Glutamatergic neuron (in vitro differentiated cells): ENCODE results near the gene SKA2. TPM values are rescaled to one million over a fixed set of nuclear protein-coding genes. Genes with fewer than 3 reads are reported as not detected.
"Not testable (repeated sequence)": the region's sequence is repeated elsewhere in the genome, so short reads cannot be mapped to it uniquely, and the experiment has no call there.

ENCODE experiments used
- DNase-seq: peaks from one replicate; pipeline ENCODE4 v3.0.0; 2022
- H3K27ac Mint-ChIP-seq: one replicate; pipeline ENCODE4 v1.8.0; 2020; ENCODE audit warnings: mild to moderate bottlenecking, mixed read lengths, inconsistent platforms; ENCODE audit not compliant: unreplicated experiment
- H3K27me3 Mint-ChIP-seq: one replicate; pipeline ENCODE4 v1.8.0; 2020; ENCODE audit warnings: mild to moderate bottlenecking, moderate library complexity, mixed read lengths, inconsistent platforms; ENCODE audit not compliant: unreplicated experiment
- H3K36me3 Mint-ChIP-seq: one replicate; pipeline ENCODE4 v1.8.0; 2020; ENCODE audit warnings: mild to moderate bottlenecking, mixed read lengths, inconsistent platforms; ENCODE audit not compliant: unreplicated experiment
- H3K4me1 Mint-ChIP-seq: one replicate; pipeline ENCODE4 v1.8.0; 2020; ENCODE audit warnings: mild to moderate bottlenecking, low read depth, mixed read lengths, inconsistent platforms; ENCODE audit not compliant: unreplicated experiment
- H3K4me3 Mint-ChIP-seq: one replicate; pipeline ENCODE4 v1.8.0; 2020; ENCODE audit warnings: mild to moderate bottlenecking, mixed read lengths, inconsistent platforms; ENCODE audit not compliant: unreplicated experiment
- H3K9me3 Mint-ChIP-seq: one replicate; pipeline ENCODE4 v1.8.0; 2020; ENCODE audit warnings: mild to moderate bottlenecking, moderate library complexity, mixed read lengths, inconsistent platforms; ENCODE audit not compliant: unreplicated experiment
- total RNA-seq: library from RNA; stranded (reverse); fragmentation: NEBNext Ultra II Directional; extraction: Animal tissue kit (Norgen Biotek cat#: 25700); gene quantifications from one replicate; pipeline ENCODE4 v1.2.1, GENCODE V29; 2021; ENCODE audit not compliant: unreplicated experiment
- TF ChIP-seq, protein P1 (sequence below): fragments of 200-600 bp; sonication (generic); IDR thresholded peaks from one replicate; pipeline ENCODE4 v1.5.0; 2021; ENCODE audit not compliant: partially characterized antibody, unreplicated experiment

Gene SKA2
- total RNA-seq, 1 donor from 2014 or later: 65.9 TPM

DNA sequence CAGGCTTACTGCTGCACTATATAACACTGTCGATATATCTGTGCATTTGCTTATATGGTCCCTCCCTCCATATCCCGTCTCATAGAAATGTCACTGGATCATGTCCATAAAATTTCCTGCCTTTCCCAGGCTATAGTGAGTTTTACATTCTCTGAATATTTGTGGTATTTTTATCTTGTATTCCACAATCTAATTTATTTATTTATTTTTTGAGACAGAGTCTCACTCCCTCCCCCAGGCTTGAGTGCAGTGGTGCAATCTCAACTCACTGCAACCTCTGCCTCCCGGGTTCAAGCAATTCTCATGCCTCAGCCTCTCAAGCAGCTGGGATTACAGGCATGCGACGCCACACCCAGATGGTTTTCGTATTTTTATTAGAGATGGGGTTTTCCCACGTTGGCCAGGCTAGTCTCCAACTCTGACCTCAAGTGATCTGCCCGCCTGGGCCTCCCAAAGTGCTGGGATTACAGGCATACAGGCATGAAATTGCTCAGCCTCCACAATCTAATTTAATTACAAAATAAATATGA lies 61.2 kb downstream of the SKA2 start:
- no peak for DNase-seq
- Mint-ChIP-seq H3K9me3 (no peaks in the 10 kb centered on the region), H3K27ac (no peak overlapping the region), H3K27me3 (no peaks in the 10 kb centered on the region), H3K36me3 (peaks cover 5% of the 10 kb centered on the region), H3K4me3 (no peak overlapping the region), H3K4me1 (no peaks in the 10 kb centered on the region)
- TF ChIP-seq, protein P1, sequence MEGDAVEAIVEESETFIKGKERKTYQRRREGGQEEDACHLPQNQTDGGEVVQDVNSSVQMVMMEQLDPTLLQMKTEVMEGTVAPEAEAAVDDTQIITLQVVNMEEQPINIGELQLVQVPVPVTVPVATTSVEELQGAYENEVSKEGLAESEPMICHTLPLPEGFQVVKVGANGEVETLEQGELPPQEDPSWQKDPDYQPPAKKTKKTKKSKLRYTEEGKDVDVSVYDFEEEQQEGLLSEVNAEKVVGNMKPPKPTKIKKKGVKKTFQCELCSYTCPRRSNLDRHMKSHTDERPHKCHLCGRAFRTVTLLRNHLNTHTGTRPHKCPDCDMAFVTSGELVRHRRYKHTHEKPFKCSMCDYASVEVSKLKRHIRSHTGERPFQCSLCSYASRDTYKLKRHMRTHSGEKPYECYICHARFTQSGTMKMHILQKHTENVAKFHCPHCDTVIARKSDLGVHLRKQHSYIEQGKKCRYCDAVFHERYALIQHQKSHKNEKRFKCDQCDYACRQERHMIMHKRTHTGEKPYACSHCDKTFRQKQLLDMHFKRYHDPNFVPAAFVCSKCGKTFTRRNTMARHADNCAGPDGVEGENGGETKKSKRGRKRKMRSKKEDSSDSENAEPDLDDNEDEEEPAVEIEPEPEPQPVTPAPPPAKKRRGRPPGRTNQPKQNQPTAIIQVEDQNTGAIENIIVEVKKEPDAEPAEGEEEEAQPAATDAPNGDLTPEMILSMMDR: no peak

DNA sequence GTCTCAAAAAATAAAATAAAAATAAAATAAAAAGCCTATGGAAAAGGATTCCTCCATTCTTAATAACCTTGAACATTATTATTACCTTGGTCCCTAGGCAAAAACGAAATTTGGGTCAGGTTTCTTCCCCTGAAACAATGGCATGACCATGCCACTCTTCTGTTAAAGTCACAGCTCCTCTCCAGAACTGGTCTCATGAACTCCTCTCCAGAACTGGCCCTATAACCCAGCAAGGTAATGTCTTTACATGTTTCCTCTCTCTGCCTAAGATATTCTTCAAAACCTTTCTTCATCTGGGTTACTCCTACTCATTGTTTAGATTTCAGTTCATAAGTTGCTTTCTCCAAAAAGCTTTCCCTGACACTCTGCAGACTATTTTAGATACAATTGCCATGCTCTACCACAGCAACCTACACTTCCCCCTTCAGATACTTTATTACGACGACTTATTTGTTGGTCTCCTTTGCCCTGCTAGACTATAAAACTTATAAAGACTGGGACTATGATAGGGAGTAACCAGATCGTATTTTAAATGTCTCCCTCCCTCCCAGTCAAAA lies 61.8 kb downstream of the SKA2 start:
- no peaks in the 10 kb centered on the region for H3K27me3 Mint-ChIP-seq
- no peak overlapping the region for H3K4me3 Mint-ChIP-seq
- H3K4me1 Mint-ChIP-seq: no peaks in the 10 kb centered on the region
- peaks cover 5% of the 10 kb centered on the region for H3K36me3 Mint-ChIP-seq
- no peak overlapping the region for H3K27ac Mint-ChIP-seq
- H3K9me3 Mint-ChIP-seq: no peaks in the 10 kb centered on the region
- no peak for DNase-seq
- TF ChIP-seq, protein P1: no peak

DNA sequence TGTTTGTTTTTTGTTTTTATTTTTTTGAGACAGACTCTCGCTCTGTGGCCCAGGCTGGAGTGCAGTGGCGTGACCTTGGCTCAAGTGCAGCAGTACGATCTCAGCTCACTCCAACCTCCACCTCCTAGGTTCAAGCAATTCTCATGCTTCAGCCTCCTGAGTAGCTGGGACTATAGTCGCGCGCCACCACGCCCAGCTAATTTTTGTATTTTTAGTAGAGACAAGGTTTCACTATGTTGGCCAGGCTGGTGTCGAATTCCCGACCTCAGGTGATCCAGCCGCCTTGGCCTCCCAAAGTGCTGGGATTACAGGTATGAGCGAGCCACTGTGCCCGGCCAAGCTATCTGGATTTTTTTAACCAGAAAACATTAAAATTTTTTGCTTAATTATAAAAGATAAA lies 64.4 kb downstream of the SKA2 start:
- H3K27ac Mint-ChIP-seq, H3K36me3 Mint-ChIP-seq, H3K4me1 Mint-ChIP-seq, H3K9me3 Mint-ChIP-seq, H3K4me3 Mint-ChIP-seq, DNase-seq, H3K27me3 Mint-ChIP-seq: not testable (repeated sequence)

DNA sequence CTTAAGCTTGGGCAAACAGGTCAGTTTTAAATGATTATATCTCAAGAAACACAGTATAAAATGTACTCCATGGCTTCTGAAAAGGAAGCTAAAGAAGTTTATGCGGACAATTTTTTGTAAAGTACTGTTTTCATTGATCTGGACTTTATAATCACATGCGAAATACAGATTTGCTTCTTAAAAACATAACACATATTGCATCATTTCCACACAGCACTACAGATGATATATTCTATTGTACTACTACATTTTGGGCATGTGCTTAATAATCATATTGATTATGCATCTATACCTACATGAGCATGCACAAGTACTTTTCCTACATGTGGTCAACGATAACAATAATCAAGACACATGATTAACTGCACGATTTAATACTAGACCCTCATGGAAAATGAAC lies 70.8 kb downstream of the SKA2 start:
- H3K27ac Mint-ChIP-seq: no peak overlapping the region
- no peaks in the 10 kb centered on the region for H3K27me3 Mint-ChIP-seq
- no peak overlapping the region for H3K4me3 Mint-ChIP-seq
- no peaks in the 10 kb centered on the region for H3K36me3 Mint-ChIP-seq
- H3K9me3 Mint-ChIP-seq: no peaks in the 10 kb centered on the region
- DNase-seq: no peak
- H3K4me1 Mint-ChIP-seq: no peaks in the 10 kb centered on the region
- TF ChIP-seq, protein P1: no peak

DNA sequence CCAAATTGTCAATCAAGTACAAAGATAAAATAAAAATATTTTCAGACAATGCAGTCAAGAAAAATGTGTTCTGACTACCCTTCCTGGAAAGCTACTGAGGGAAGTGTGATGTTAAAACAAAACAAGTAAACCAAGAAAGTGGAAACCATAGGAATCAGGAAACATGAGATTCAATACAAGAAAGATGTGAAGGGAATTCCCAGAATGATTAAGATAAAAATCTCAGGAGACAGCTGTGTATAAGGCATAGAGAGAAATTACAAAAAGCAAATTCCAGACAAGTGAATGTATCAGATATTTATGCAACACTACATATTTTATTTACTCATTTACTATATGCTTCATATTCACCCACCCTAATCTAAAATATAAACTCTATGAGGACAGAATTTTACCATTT lies 80.5 kb downstream of the SKA2 start:
- DNase-seq: no peak
- Mint-ChIP-seq H3K27me3 (no peaks in the 10 kb centered on the region), H3K27ac (peak overlapping the region; percentile 50), H3K36me3 (no peaks in the 10 kb centered on the region), H3K4me3 (no peak overlapping the region), H3K4me1 (no peaks in the 10 kb centered on the region), H3K9me3 (peaks cover 1% of the 10 kb centered on the region)
- TF ChIP-seq, protein P1: no peak
